Upper lobe of right lung (tissue), 1 donor: ENCODE data around the gene FAM169A. TPM values are rescaled to one million over a fixed set of nuclear protein-coding genes. Genes with fewer than 3 reads are reported as not detected.
A peak's percentile ranks its signal among the peaks of the same experiment; 100 is the strongest.

Experiments used
- ATAC-seq: fragments of 200-7000 bp; cut with Tn5 transposase; one replicate; pipeline ENCODE4 v1.9.1; 2020; ENCODE audit warnings: mild to moderate bottlenecking, moderate library complexity
- DNase-seq: peaks from one replicate; pipeline ENCODE4 v3.0.0-alpha.2; 2020
- H3K27ac ChIP-seq: fragments of 200-600 bp; one replicate; pipeline ENCODE4 v1.8.0; 2022
- H3K27me3 ChIP-seq: fragments of 200-600 bp; one replicate; pipeline ENCODE4 v1.8.0; 2022; ENCODE audit warnings: mild to moderate bottlenecking
- H3K36me3 ChIP-seq: fragments of 200-600 bp; one replicate; pipeline ENCODE4 v1.8.0; 2022
- H3K4me1 ChIP-seq: fragments of 200-600 bp; one replicate; pipeline ENCODE4 v1.8.0; 2022
- H3K4me3 ChIP-seq: fragments of 200-600 bp; one replicate; pipeline ENCODE4 v1.8.0; 2022; ENCODE audit warnings: mild to moderate bottlenecking
- H3K9me3 ChIP-seq: fragments of 200-600 bp; one replicate; pipeline ENCODE4 v1.8.0; 2022
- CTCF ChIP-seq: fragments of 200-600 bp; IDR thresholded peaks from one replicate; pipeline ENCODE4 v1.8.0; 2022; ENCODE audit warnings: antibody characterized with exemption
- intact Hi-C: fragments of 100-400 bp; cut with DNase I; formaldehyde crosslinking; loops from one replicate; pipeline ENCODE4 v1.11.0; 2022
- total RNA-seq: library from RNA; stranded (reverse); fragmentation: NEBNext Ultra II Directional; extraction: Animal tissue kit (Norgen Biotek cat#: 25700); gene quantifications from one replicate; pipeline ENCODE4 v1.2.1, GENCODE V29; 2021
- donor health status: DM: no; HTN: yes; CAD: no; lungs with severe emphysema.

Gene FAM169A
- total RNA-seq, 1 donor from 2014 or later: 0.84 TPM

DNA sequence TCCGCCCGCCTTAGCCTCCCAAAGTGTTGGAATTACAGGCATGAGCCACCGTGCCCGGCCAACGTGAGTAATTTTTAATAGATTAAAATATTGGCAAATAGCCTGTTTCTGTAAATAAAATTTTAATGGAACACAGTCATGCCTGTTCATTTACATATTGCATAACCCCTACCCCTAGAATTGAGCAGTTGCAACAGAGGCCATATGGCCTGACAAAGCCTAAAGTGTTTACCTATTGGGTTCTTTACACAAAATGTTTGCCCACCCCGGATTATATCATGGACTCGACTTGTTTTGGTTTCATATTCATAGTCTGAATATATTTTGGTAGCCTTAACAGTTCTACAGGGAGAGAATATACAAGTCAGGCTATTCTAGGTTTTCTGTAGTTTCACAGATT is 93.8 kb downstream of the FAM169A start:
- Histone ChIP-seq H3K27ac (no peak overlapping the region), H3K4me1 (peaks cover 6% of the 10 kb centered on the region), H3K27me3 (no peaks in the 10 kb centered on the region), H3K4me3 (no peak overlapping the region), H3K9me3 (no peaks in the 10 kb centered on the region), H3K36me3 (peaks cover 83% of the 10 kb centered on the region)
- DNase-seq: no peak
- peak; percentile 55 for ATAC-seq
- intact Hi-C loops: no loop called here
- no peak for TF ChIP-seq CTCF

GRCh38 chr5:74767579-74767913 is 98.6 kb downstream of the FAM169A start:
- H3K27me3 ChIP-seq: no peaks in the 10 kb centered on the region
- no peak for DNase-seq
- H3K36me3 ChIP-seq: peaks cover 55% of the 10 kb centered on the region
- intact Hi-C loops: no loop called here
- H3K9me3 ChIP-seq: no peaks in the 10 kb centered on the region
- peak overlapping the region; percentile 95 for H3K4me3 ChIP-seq
- TF ChIP-seq CTCF: no peak
- H3K27ac ChIP-seq: peak overlapping the region; percentile 86
- peaks cover 21% of the 10 kb centered on the region for H3K4me1 ChIP-seq
- peak; percentile 14 for ATAC-seq

DNA sequence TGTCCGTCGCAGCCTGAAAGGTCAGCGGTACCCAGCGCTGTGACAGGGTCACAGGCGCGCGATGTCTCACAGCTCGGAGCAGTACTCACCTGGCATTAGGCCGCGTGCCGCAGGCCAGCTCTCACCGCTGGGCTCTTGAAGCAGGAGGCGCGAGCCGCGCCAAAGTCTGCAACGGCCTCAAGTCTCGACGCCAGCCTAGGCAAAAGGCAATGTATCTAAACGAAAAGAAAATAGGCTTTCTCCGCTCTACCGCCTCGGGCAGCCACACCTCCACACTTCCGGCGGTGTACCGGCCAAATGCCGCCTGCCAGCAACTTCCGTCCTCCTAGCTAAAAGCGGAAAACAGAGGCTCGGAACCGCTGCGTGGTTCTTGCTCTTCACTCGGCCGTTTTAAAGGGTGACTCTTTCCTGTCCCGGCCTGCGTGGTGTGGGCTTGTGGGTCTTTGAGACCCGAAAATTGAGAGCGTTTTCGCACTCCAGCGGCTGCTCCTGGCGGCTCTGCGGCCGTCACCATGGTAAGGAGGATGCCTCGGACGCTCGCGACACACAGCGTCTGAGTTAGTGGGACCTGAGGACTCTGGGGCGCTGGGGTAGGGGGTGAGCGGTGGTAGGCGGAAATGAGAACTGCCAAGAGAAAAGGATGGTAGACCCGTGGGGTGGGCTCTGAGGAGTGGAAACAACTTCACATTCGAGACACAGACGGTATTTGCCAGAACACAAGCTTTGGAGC is 99.2 kb downstream of the FAM169A start, which contains the start of the genes GFM2 and NSA2:
Gene GFM2, minus strand, starts transcription at position 269 of the 730 bp plus-strand sequence. CDS start 3,375 bp downstream, outside the sequence.
Gene NSA2, plus strand, starts transcription at position 401 of the 730 bp plus-strand sequence. Its CDS starts 112 bp downstream, at position 513.
- H3K36me3 ChIP-seq: peaks cover 55% of the 10 kb centered on the region
- H3K4me1 ChIP-seq: peaks cover 21% of the 10 kb centered on the region
- TF ChIP-seq CTCF: no peak
- intact Hi-C loops: no loop called here
- H3K4me3 ChIP-seq: peak within 1 kb of the TSS; percentile 95
- H3K27me3 ChIP-seq: no peaks in the 10 kb centered on the region
- ATAC-seq (peak; percentile 100), DNase-seq (peak; percentile 95)
- H3K27ac ChIP-seq: peak within 1 kb of the TSS; percentile 86
- no peaks in the 10 kb centered on the region for H3K9me3 ChIP-seq

DNA sequence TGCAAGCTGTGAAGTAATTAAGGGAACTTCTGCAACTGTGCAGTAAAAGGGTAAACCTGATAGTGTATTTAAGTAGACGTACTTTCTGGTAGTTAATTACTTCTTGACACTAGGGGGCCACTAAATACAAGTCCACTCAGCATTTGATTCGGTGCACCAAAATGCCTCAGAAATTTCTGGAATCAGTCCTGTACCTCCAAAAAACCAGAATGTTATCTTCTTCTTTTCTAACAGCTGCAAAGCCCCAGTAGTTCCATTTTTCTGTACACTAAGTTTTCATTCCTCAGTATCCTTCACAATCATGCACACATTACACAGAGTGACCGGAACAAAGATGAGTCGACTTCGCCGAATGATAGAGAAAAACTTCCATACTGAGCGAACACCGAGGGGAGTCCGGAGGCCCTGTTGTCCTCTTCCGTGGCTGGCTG is 99.8 kb downstream of the FAM169A start:
- peaks cover 54% of the 10 kb centered on the region for H3K36me3 ChIP-seq
- H3K27ac ChIP-seq: peak overlapping the region; percentile 86
- intact Hi-C loops: no loop called here
- H3K27me3 ChIP-seq: no peaks in the 10 kb centered on the region
- peak; percentile 48 for TF ChIP-seq CTCF
- H3K4me3 ChIP-seq: peak overlapping the region; percentile 95
- H3K9me3 ChIP-seq: no peaks in the 10 kb centered on the region
- peaks cover 21% of the 10 kb centered on the region for H3K4me1 ChIP-seq
- peak; percentile 70 for ATAC-seq
- DNase-seq: no peak

DNA sequence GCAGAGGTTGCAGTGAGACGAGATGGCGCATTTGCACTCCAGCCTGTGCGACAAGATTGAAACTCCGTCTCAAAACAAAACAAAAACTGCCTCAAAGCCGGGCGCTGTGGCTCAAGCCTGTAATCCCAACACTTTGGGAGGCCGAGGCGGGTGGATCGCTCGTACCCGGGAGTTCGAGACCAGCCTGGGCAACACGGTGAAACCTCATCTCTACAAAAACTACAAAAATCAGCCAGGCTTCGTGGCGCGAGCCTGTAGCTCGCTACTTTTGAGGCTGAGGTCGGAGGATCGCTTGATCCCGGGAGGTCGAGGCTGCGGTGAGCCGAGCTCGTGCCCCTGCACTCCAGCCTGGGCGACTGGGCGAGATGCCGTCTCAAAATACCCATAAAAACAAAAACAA is 100.3 kb downstream of the FAM169A start:
- Histone ChIP-seq H3K27ac (peak overlapping the region; percentile 86), H3K27me3 (no peaks in the 10 kb centered on the region), H3K36me3 (peaks cover 53% of the 10 kb centered on the region), H3K4me1 (peaks cover 21% of the 10 kb centered on the region), H3K9me3 (no peaks in the 10 kb centered on the region), H3K4me3 (peak overlapping the region; percentile 95)
- no peak for DNase-seq
- TF ChIP-seq CTCF: no peak
- no peak for ATAC-seq
- intact Hi-C loops: no loop called here
